A549 (cell line): ENCODE data around the gene ZNF385A.

ENCODE experiments used
- HDAC2 ChIP-seq: fragments of 200-600 bp; sonication (generic); IDR thresholded peaks from 2 replicates; pipeline ENCODE4 v1.6.1; 2016
- JUNB ChIP-seq: fragments of >200 bp; sonication (Bioruptor Twin); formaldehyde crosslinking; IDR thresholded peaks from 2 replicates; pipeline ENCODE4 v1.6.1; 2016
- RNF2 ChIP-seq: fragments of 200-600 bp; sonication (generic); IDR thresholded peaks from 2 replicates; pipeline ENCODE4 v1.6.1; 2016; ENCODE audit warnings: low read depth, mild to moderate bottlenecking, antibody characterized with exemption, moderate library complexity, borderline replicate concordance
- TF ChIP-seq, protein P1 (sequence below): fragments of >200 bp; sonication (Bioruptor Twin); formaldehyde crosslinking; IDR thresholded peaks from 3 replicates; pipeline ENCODE4 v1.5.1; 2016

DNA sequence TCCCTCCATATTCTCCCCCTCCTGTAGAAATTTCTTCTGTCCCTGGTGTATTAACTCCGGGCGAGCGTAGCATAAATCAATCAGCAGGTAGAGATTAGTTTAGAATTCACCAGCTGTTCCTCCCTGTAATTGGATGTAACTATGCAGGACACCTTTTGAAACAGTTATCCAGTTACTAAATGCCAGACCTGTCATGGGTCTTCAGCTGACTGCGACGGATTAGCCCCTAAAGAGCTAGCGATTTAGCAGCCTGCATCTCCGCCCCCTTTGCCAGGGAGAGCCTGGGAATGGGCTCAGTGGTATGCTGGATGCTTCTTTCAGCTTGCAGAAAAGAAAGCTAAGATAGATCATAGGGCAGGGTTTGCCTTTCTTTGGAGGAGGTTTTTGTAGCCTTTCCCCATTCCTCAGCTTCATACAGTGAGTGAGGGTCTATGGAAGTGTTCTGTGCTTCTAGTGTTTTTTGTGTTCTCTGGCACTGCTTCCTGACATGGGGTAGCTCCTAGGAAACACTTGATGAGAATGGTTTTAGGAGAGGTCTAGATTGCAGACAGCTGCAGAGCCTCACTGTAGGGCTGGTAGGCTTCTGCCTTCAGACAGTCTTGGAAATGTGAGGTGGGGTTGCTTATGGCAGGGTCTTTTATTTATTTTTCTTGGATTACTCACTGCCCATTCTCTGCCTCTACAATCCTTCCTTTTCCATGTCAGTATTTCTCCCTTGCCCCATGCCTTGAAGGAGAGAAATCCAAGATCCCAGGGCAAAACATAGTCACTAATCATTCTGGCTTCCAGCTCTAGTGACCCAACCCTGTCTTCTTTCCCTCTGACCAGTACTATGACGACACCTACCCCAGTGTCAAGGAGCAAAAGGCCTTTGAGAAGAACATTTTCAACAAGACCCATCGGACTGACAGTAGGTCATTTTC lies 42.9 kb downstream of the ZNF385A start:
- TF ChIP-seq, protein P1, sequence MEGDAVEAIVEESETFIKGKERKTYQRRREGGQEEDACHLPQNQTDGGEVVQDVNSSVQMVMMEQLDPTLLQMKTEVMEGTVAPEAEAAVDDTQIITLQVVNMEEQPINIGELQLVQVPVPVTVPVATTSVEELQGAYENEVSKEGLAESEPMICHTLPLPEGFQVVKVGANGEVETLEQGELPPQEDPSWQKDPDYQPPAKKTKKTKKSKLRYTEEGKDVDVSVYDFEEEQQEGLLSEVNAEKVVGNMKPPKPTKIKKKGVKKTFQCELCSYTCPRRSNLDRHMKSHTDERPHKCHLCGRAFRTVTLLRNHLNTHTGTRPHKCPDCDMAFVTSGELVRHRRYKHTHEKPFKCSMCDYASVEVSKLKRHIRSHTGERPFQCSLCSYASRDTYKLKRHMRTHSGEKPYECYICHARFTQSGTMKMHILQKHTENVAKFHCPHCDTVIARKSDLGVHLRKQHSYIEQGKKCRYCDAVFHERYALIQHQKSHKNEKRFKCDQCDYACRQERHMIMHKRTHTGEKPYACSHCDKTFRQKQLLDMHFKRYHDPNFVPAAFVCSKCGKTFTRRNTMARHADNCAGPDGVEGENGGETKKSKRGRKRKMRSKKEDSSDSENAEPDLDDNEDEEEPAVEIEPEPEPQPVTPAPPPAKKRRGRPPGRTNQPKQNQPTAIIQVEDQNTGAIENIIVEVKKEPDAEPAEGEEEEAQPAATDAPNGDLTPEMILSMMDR: no peak
- TF ChIP-seq JUNB (no peak), HDAC2 (no peak), RNF2 (no peak)
